ENCODE measurements around the gene IGF2BP3.

Gene IGF2BP3

GRCh38 chr7:23350466-23350865 lies 119.8 kb downstream of the IGF2BP3 start:
- Histone ChIP-seq H3K9ac (ENCODE audit: low read depth, low read length) (no peak overlapping the region), H3K9me3 (ENCODE audit: control insufficient read depth, insufficient read depth, low read length) (no peaks in the 10 kb centered on the region), H3K27me3 (ENCODE audit: control insufficient read depth, insufficient read depth, low read length) (no peaks in the 10 kb centered on the region), H3K36me3 (ENCODE audit: control insufficient read depth, insufficient read depth, low read length) (peaks cover 72% of the 10 kb centered on the region), H3K27ac (ENCODE audit: low read depth, low read length) (peak overlapping the region; percentile 57), H3K4me1 (ENCODE audit: control insufficient read depth, insufficient read depth, low read length) (peaks cover 13% of the 10 kb centered on the region), H3K4me3 (ENCODE audit: low read depth, low read length) (no peak overlapping the region)

GRCh38 chr7:23349484-23350157 lies 120.7 kb downstream of the IGF2BP3 start:
- no peaks in the 10 kb centered on the region for H3K27me3 ChIP-seq (ENCODE audit: control insufficient read depth, insufficient read depth, low read length)
- no peak overlapping the region for H3K4me3 ChIP-seq (ENCODE audit: low read depth, low read length)
- H3K36me3 ChIP-seq (ENCODE audit: control insufficient read depth, insufficient read depth, low read length), result peaks cover 77% of the 10 kb centered on the region
- no peak overlapping the region for H3K9ac ChIP-seq (ENCODE audit: low read depth, low read length)
- H3K9me3 ChIP-seq (ENCODE audit: control insufficient read depth, insufficient read depth, low read length), result no peaks in the 10 kb centered on the region
- H3K4me1 ChIP-seq (ENCODE audit: control insufficient read depth, insufficient read depth, low read length), result peaks cover 13% of the 10 kb centered on the region
- H3K27ac ChIP-seq (ENCODE audit: low read depth, low read length), result peak overlapping the region; percentile 57

DNA sequence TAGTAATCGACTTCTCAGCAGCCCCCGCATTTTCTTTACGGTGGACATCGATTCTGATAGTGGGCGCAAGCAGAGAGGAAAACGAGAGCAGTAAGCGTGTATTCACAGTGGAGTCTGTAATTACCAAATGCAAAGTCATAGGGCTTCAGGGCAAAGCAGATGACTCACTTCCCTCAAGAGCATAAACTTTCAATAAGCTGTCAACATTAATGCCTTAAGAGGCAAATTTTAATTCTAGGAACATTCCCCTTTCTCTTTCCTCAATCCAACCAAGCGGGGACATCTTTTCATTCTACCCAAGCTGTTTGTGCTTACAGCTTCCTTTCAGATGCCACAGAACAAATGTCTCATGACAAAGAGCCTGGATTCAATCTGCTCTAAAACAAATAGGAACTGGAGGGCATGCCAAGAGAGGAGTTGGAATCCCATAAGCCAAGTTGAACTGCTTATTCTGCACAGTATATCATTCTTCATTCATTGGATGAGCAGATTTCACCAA lies 122.6 kb downstream of the IGF2BP3 start:
- H3K9ac ChIP-seq (ENCODE audit: low read depth, low read length), result no peak overlapping the region
- no peaks in the 10 kb centered on the region for H3K9me3 ChIP-seq (ENCODE audit: control insufficient read depth, insufficient read depth, low read length)
- no peak overlapping the region for H3K27ac ChIP-seq (ENCODE audit: low read depth, low read length)
- no peak overlapping the region for H3K4me3 ChIP-seq (ENCODE audit: low read depth, low read length)
- H3K4me1 ChIP-seq (ENCODE audit: control insufficient read depth, insufficient read depth, low read length), result peaks cover 13% of the 10 kb centered on the region
- H3K36me3 ChIP-seq (ENCODE audit: control insufficient read depth, insufficient read depth, low read length), result peaks cover 85% of the 10 kb centered on the region
- no peaks in the 10 kb centered on the region for H3K27me3 ChIP-seq (ENCODE audit: control insufficient read depth, insufficient read depth, low read length)

DNA sequence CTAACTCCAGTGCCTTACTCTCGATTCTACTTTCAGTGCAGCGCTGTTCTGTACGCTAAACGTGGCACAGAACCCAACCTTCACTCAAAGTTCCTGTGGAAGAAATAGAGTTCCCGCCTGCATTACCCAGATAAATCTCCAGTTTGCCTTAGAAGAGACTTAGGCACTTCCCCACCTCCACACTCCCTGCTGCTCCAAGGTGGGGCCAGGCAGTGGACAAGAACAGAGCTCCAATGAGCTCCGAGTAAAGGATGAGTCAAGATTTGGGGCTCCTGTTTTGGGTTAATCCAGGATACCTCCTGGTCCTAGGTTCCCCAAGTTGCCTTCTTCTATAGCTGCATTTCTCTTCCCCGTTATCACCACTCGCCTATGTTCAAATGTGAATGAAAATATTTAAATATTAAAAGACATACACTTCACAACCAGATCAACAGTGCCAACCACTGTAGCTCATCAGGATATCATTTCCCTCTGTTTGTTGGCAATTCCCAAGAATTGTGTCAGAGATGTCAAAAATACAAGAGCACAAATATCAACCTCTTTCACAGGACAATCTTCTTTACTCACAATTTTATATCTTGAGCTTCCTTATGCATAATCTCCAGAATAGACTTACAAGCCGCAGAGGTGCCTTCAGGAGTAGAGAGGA lies 123.1 kb downstream of the IGF2BP3 start:
- H3K36me3 ChIP-seq (ENCODE audit: control insufficient read depth, insufficient read depth, low read length), result peaks cover 91% of the 10 kb centered on the region
- H3K9me3 ChIP-seq (ENCODE audit: control insufficient read depth, insufficient read depth, low read length), result no peaks in the 10 kb centered on the region
- H3K27ac ChIP-seq (ENCODE audit: low read depth, low read length), result no peak overlapping the region
- no peak overlapping the region for H3K9ac ChIP-seq (ENCODE audit: low read depth, low read length)
- peaks cover 13% of the 10 kb centered on the region for H3K4me1 ChIP-seq (ENCODE audit: control insufficient read depth, insufficient read depth, low read length)
- no peaks in the 10 kb centered on the region for H3K27me3 ChIP-seq (ENCODE audit: control insufficient read depth, insufficient read depth, low read length)
- H3K4me3 ChIP-seq (ENCODE audit: low read depth, low read length), result no peak overlapping the region

DNA sequence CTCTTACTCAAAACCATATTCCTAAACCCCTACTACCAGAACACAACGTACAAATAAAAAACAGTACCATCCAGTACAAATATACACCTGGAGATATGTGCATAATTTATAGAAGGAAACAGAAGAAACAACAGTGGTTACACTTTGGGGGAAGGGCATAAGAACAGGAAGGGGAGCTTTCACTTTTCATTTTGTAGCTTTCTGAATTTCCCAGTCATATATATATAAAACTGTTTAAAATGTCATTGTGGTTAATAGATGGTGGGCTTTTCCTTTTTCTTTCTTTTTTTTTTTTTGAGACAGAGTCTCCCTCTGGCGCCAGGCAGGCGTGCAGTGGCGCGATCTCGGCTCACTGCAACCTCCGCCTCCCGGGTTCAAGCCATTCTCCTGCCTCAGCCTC lies 124.0 kb downstream of the IGF2BP3 start:
- Histone ChIP-seq H3K27me3 (ENCODE audit: control insufficient read depth, insufficient read depth, low read length) (no peaks in the 10 kb centered on the region), H3K4me3 (ENCODE audit: low read depth, low read length) (no peak overlapping the region), H3K36me3 (ENCODE audit: control insufficient read depth, insufficient read depth, low read length) (peaks cover 98% of the 10 kb centered on the region), H3K27ac (ENCODE audit: low read depth, low read length) (no peak overlapping the region), H3K9ac (ENCODE audit: low read depth, low read length) (no peak overlapping the region), H3K9me3 (ENCODE audit: control insufficient read depth, insufficient read depth, low read length) (no peaks in the 10 kb centered on the region), H3K4me1 (ENCODE audit: control insufficient read depth, insufficient read depth, low read length) (peaks cover 13% of the 10 kb centered on the region)

DNA sequence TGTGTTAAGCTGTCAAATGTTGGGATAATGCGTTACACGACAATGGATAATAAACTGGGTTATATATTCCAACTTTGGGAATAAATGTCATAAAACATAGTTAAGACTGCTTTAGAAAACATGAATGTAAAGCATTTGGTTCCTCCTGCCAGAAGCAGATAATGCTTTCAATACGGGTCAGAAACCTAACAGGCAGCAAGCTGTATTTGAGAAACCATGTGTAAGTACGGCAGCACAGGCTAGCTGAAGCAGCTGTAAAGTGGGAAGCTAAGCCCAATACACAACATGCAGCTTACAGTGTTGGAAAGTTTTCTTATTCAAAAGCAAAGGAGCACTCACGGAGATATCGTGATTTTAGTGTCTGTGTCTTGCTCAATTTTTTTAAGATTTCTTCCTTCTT lies 124.7 kb downstream of the IGF2BP3 start:
- H3K27me3 ChIP-seq (ENCODE audit: control insufficient read depth, insufficient read depth, low read length), result no peaks in the 10 kb centered on the region
- H3K27ac ChIP-seq (ENCODE audit: low read depth, low read length), result no peak overlapping the region
- peaks cover 98% of the 10 kb centered on the region for H3K36me3 ChIP-seq (ENCODE audit: control insufficient read depth, insufficient read depth, low read length)
- no peaks in the 10 kb centered on the region for H3K9me3 ChIP-seq (ENCODE audit: control insufficient read depth, insufficient read depth, low read length)
- no peak overlapping the region for H3K4me3 ChIP-seq (ENCODE audit: low read depth, low read length)
- no peak overlapping the region for H3K9ac ChIP-seq (ENCODE audit: low read depth, low read length)
- peaks cover 11% of the 10 kb centered on the region for H3K4me1 ChIP-seq (ENCODE audit: control insufficient read depth, insufficient read depth, low read length)

GRCh38 chr7:23343806-23344475 lies 126.3 kb downstream of the IGF2BP3 start:
- H3K9me3 ChIP-seq (ENCODE audit: control insufficient read depth, insufficient read depth, low read length), result no peaks in the 10 kb centered on the region
- no peak overlapping the region for H3K9ac ChIP-seq (ENCODE audit: low read depth, low read length)
- H3K4me1 ChIP-seq (ENCODE audit: control insufficient read depth, insufficient read depth, low read length), result no peaks in the 10 kb centered on the region
- H3K4me3 ChIP-seq (ENCODE audit: low read depth, low read length), result no peak overlapping the region
- H3K27me3 ChIP-seq (ENCODE audit: control insufficient read depth, insufficient read depth, low read length), result no peaks in the 10 kb centered on the region
- H3K27ac ChIP-seq (ENCODE audit: low read depth, low read length), result no peak overlapping the region
- H3K36me3 ChIP-seq (ENCODE audit: control insufficient read depth, insufficient read depth, low read length), result peaks cover 99% of the 10 kb centered on the region

- H3K27me3 ChIP-seq (ENCODE audit: control insufficient read depth, insufficient read depth, low read length), result no peaks in the 10 kb centered on the region
- no peak overlapping the region for H3K9ac ChIP-seq (ENCODE audit: low read depth, low read length)
- no peaks in the 10 kb centered on the region for H3K4me1 ChIP-seq (ENCODE audit: control insufficient read depth, insufficient read depth, low read length)
- no peak overlapping the region for H3K27ac ChIP-seq (ENCODE audit: low read depth, low read length)
- H3K4me3 ChIP-seq (ENCODE audit: low read depth, low read length), result no peak overlapping the region
- peaks cover 99% of the 10 kb centered on the region for H3K36me3 ChIP-seq (ENCODE audit: control insufficient read depth, insufficient read depth, low read length)
- no peaks in the 10 kb centered on the region for H3K9me3 ChIP-seq (ENCODE audit: control insufficient read depth, insufficient read depth, low read length)
Observed at GRCh38 chr7:23343102-23343501, 127.2 kb downstream of the IGF2BP3 start.

DNA sequence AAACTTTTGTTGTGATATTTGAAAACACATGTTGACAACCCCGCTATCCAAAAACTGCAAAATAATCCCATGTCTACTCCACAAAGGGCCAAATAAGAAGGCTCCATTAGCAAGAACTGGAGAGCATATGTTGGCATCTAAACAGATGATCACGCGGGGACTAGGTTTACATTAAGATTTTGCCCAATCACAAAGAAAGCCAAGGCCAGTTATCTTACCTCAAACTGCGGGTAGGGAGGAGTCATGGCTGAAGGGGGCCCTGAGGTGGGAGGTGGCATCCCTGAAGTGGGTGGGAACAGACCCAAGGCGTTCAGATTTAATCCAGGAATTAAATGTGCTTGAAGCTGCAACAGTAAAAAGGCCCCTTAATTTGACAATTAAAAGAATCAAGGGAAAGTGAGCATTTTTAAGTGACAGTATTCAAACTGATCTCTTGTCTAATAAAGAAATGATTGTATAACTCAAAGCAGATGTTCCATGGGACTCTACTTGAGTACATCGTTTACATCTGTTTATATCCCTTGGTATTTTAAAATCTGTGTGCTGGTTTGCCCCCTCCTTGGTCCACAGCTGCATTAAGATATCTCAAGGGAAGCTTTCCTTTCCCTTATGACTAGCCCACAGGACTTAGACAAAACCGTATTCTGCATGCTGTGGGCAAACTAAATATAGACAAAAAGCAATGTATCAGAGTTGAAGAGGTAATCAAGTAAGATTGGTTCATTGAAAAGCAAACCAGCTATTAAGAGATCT lies 128.3 kb downstream of the IGF2BP3 start:
- Histone ChIP-seq H3K9ac (ENCODE audit: low read depth, low read length) (no peak overlapping the region), H3K4me1 (ENCODE audit: control insufficient read depth, insufficient read depth, low read length) (no peaks in the 10 kb centered on the region), H3K27ac (ENCODE audit: low read depth, low read length) (no peak overlapping the region), H3K4me3 (ENCODE audit: low read depth, low read length) (no peak overlapping the region), H3K27me3 (ENCODE audit: control insufficient read depth, insufficient read depth, low read length) (no peaks in the 10 kb centered on the region), H3K9me3 (ENCODE audit: control insufficient read depth, insufficient read depth, low read length) (no peaks in the 10 kb centered on the region), H3K36me3 (ENCODE audit: control insufficient read depth, insufficient read depth, low read length) (peaks cover 99% of the 10 kb centered on the region)

DNA sequence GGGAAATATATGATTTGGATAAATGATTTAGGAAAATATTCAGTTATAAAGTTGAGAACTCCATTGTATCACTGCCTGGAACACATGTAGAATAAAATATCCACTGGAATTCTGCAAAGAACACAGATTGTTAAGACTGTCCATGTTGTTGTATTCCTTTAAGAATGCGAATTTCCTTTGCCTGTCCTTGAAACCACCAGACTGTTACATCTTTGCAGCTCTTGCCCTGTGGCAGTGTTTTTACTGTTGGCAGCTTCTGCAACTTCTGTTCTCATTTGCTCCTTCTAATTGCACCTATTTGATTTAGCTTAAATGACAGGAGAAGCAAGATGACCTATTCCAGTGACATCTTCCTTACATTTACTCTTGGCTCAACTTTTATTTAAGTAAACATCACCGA lies 131.4 kb downstream of the IGF2BP3 start:
- no peaks in the 10 kb centered on the region for H3K27me3 ChIP-seq (ENCODE audit: control insufficient read depth, insufficient read depth, low read length)
- H3K9me3 ChIP-seq (ENCODE audit: control insufficient read depth, insufficient read depth, low read length), result no peaks in the 10 kb centered on the region
- H3K4me3 ChIP-seq (ENCODE audit: low read depth, low read length), result no peak overlapping the region
- no peak overlapping the region for H3K9ac ChIP-seq (ENCODE audit: low read depth, low read length)
- peaks cover 100% of the 10 kb centered on the region for H3K36me3 ChIP-seq (ENCODE audit: control insufficient read depth, insufficient read depth, low read length)
- no peaks in the 10 kb centered on the region for H3K4me1 ChIP-seq (ENCODE audit: control insufficient read depth, insufficient read depth, low read length)
- no peak overlapping the region for H3K27ac ChIP-seq (ENCODE audit: low read depth, low read length)

All from HUES48 (cell line).